ENCODE data around the gene AP1S1. TPM values are rescaled to one million over a fixed set of nuclear protein-coding genes. Genes with fewer than 3 reads are reported as not detected.

AP1S1 gene
- total and polyA plus RNA-seq, 11 donors = 9.9 to 41.8 (median 14.3) TPM

DNA sequence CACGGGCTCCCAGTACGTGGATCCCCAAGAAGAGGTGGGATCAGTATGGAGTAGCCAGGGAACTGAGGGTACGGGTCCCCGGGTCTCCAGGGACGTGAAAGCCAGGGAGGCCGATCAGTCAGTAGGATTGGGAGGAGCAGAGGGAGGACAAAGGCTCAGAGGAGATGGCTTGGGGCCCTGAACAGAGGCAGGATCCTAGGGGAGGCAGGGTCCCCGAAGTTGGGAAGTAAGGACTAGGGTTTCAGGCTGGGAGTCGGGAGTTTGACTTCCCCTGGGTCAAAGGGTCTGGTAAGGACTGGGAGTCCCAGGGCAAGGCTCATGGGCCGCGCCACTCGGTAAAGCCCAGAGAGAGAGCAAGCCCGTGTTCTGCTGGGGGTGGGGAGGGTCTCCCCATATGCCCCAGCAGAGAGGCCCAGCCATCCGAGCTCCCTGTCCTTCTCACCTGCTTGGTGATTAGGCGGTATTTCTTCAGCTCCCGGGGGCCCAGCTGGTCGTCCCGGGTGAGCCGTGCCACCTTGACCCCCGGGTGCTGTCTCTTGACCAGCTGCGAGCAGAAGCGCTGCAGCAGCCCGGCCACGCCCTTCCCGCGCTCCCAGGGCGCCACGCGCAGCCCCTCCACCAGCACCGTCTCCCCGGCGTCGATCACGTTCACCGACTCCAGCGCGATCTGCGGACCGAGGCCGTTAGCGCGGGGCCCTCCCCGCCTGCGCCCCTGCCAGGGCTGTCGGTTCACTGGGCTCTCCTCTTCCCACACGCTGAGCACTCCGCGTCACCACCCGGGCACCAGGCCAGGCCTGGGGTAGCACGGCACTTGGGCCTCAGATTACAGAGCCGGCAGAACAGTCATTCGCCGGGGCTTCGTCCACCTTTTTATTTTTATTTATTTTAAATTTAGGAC lies 18.8 kb downstream of the AP1S1 start:
- peaks cover 62 to 100% (median 99%) of the 10 kb centered on the region in 9 donors for H3K27me3 ChIP-seq
- peaks cover 0 to 43% (median 22%) of the 10 kb centered on the region in 12 donors for H3K4me1 ChIP-seq
- ATAC-seq (peak; percentile 36 to 91 (median 84)), DNase-seq (peak; percentile 52 to 84 (median 73))
- no peak overlapping the region for H3K27ac ChIP-seq
- no peaks in the 10 kb centered on the region for H3K36me3 ChIP-seq
- no peak for TF ChIP-seq POLR2A (IDR thresholded peaks at IDR 0.05)
- no peak for TF ChIP-seq CTCF (IDR thresholded peaks at IDR 0.05)
- intact Hi-C loops (cut with DNase I) = no loop called here
- 2 to 3% (median 2%) methylated on average over 23 to 53 of the region's 53 CpGs for WGBS, 4 donors
- no peaks in the 10 kb centered on the region for H3K9me3 ChIP-seq
- peak overlapping the region in 7 of 12 donors; percentile 3 to 34 (median 22) for H3K4me3 ChIP-seq

DNA sequence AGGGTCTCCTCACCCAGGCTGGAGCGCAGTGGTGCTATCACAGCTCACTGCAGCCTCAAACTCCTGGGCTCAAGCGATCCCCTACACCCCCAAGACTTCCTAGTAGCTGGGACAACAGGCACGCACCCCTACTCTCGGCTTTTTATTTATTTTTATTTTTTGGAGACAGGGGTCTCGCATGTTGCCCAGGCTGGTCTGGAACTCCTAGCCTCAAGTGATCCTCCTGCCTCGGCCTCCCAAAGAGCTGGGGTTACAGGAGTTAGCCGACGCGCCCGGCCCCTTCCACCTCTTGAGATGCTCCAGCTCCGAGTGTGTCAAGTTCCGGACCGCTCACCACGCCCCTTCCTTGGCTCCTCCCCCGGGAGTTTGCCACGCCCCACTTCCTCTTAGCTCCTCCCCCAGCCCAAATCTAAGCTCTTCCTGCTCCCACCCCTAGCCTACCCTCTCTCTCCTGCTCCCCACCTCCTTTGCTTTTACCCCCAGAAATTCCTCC lies 19.5 kb downstream of the AP1S1 start:
- H3K4me1 ChIP-seq = peaks cover 0 to 43% (median 22%) of the 10 kb centered on the region in 12 donors
- WGBS, 4 donors = 5 to 7% (median 7%) methylated on average over 16 of the region's 16 CpGs
- intact Hi-C loops (cut with DNase I) = no loop called here

DNA sequence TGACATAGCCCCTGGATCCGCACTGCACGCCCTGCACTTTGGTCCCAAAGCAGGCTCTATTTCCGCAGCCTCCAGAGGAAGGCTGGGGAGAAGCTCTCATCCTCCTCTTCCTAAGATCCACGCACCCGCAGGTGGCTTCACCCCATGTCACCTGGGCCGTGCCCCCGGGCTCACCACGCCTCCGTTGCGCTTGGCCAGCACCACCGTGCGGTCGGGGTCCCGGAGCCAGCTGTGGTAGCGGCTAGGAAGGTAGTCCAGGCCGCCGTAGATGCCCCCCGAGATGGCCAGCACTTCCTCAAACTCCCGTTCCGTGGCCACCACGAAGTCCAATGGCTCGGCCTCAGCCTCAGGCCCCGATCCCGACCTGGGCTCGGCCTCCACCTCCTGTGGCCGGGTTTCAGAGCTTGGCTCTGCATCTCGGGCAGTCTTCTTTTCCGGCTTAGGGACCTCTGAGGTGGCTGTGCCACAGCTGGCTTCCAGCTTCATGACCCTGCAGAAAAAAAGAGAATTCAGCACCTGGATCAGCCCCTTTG lies 20.1 kb downstream of the AP1S1 start:
- Histone ChIP-seq H3K36me3 (no peaks in the 10 kb centered on the region), H3K4me1 (peaks cover 0 to 45% (median 23%) of the 10 kb centered on the region in 12 donors), H3K27ac (no peak overlapping the region), H3K4me3 (no peak overlapping the region), H3K9me3 (no peaks in the 10 kb centered on the region), H3K27me3 (peaks cover 65 to 100% (median 99%) of the 10 kb centered on the region in 9 donors)
- 3 to 6% (median 4%) methylated on average over 18 to 28 of the region's 28 CpGs for WGBS, 4 donors
- ATAC-seq (no peak), DNase-seq (no peak)
- intact Hi-C loops (cut with DNase I) = no loop called here
- no peak for TF ChIP-seq CTCF (IDR thresholded peaks at IDR 0.05)
- no peak for TF ChIP-seq POLR2A (IDR thresholded peaks at IDR 0.05)

More for the DNA sequence above, 19.5 kb downstream of the AP1S1 start:
- Histone ChIP-seq H3K4me3 (peak overlapping the region in 4 of 12 donors; percentile 15 to 34 (median 26)), H3K36me3 (no peaks in the 10 kb centered on the region), H3K27ac (no peak overlapping the region), H3K27me3 (peaks cover 63 to 100% (median 99%) of the 10 kb centered on the region in 9 donors), H3K9me3 (no peaks in the 10 kb centered on the region)
- DNase-seq (no peak), ATAC-seq (peak in 1 of 4 donors; percentile 25)
- no peak for TF ChIP-seq CTCF (IDR thresholded peaks at IDR 0.05)
- TF ChIP-seq POLR2A (IDR thresholded peaks at IDR 0.05) = no peak

- no peak for ATAC-seq
- Histone ChIP-seq H3K27me3 (peaks cover 63 to 100% (median 99%) of the 10 kb centered on the region in 9 donors), H3K27ac (no peak overlapping the region), H3K4me1 (peaks cover 0 to 46% (median 20%) of the 10 kb centered on the region in 12 donors), H3K9me3 (no peaks in the 10 kb centered on the region), H3K36me3 (no peaks in the 10 kb centered on the region), H3K4me3 (no peak overlapping the region)
- no peak for DNase-seq
- intact Hi-C loops (cut with DNase I) = no loop called here
- WGBS, 4 donors = 20 to 46% (median 34%) methylated on average over 3 of the region's 3 CpGs
- TF ChIP-seq POLR2A (IDR thresholded peaks at IDR 0.05) = no peak
- no peak for TF ChIP-seq CTCF (IDR thresholded peaks at IDR 0.05)
Observed at GRCh38 chr7:101175664-101176063, 21.4 kb downstream of the AP1S1 start.

All from heart left ventricle (tissue), 16 donors.